IMR-90 (cell line): Measurements from ENCODE around the gene ST6GALNAC2. TPM values are rescaled to one million over a fixed set of nuclear protein-coding genes. Genes with fewer than 3 reads are reported as not detected.

Experiments
- ATAC-seq: fragments of 200-7000 bp; cut with Tn5 transposase; 2 replicates; pipeline ENCODE4 v1.9.1; 2020; ENCODE audit warnings: low read depth, mild to moderate bottlenecking, moderate library complexity
- BruUV-seq: library from RNA; stranded (reverse); fragments of 400-500 nt; replicated peaks from 2 replicates; lab custom pipeline; 2021; lab: Mats Ljungman, UMichigan
- CTCF ChIA-PET: fragments of 300-600 bp; formaldehyde crosslinking; extraction: SDS; loops from one replicate; lab custom pipeline; 2021; ENCODE audit warnings: antibody characterized with exemption; lab: Yijun Ruan, JAX
- POLR2A ChIA-PET: fragments of 300-600 bp; sonication (Branson Sonifier 250); formaldehyde crosslinking; loops from one replicate; lab custom pipeline; 2022; ENCODE audit warnings: antibody characterized with exemption; ENCODE audit not compliant: unreplicated experiment; lab: Charles Lee
- DNase-seq: peaks from one replicate; pipeline ENCODE4 v3.0.0; 2013
- H2AFZ ChIP-seq: replicated peaks from 2 replicates; pipeline ENCODE3; 2013; ENCODE audit warnings: low read length, mild to moderate bottlenecking; ENCODE audit not compliant: poor library complexity
- H2AK5ac ChIP-seq: 2 replicates; pipeline ENCODE4 v1.6.1; 2013; ENCODE audit warnings: low read depth, low read length, inconsistent platforms
- H2AK9ac ChIP-seq: replicated peaks from 2 replicates; pipeline ENCODE3; 2013; ENCODE audit warnings: mild to moderate bottlenecking, low read depth, low read length, moderate library complexity; ENCODE audit not compliant: poor library complexity
- H2BK120ac ChIP-seq: 2 replicates; pipeline ENCODE4 v1.6.1; 2013; ENCODE audit warnings: low read depth, low read length, inconsistent platforms
- H2BK15ac ChIP-seq: 3 replicates; pipeline ENCODE4 v1.6.1; 2013; ENCODE audit warnings: low read depth, low read length, inconsistent platforms
- H2BK20ac ChIP-seq: 2 replicates; pipeline ENCODE4 v1.6.1; 2013; ENCODE audit warnings: low read depth, mild to moderate bottlenecking, inconsistent platforms, low read length, moderate library complexity
- H2BK5ac ChIP-seq: 2 replicates; pipeline ENCODE4 v1.6.1; 2013; ENCODE audit warnings: mild to moderate bottlenecking, low read depth, low read length, inconsistent platforms; ENCODE audit not compliant: poor library complexity, severe bottlenecking
- H3K14ac ChIP-seq: replicated peaks from 2 replicates; pipeline ENCODE4 v1.6.1; 2013; ENCODE audit warnings: low read depth, low read length, inconsistent platforms
- H3K18ac ChIP-seq: 2 replicates; pipeline ENCODE4 v1.6.1; 2013; ENCODE audit warnings: low read depth, low read length, control low read depth
- H3K23ac ChIP-seq: 2 replicates; pipeline ENCODE4 v1.6.1; 2013; ENCODE audit warnings: low read depth, low read length, inconsistent platforms
- H3K27ac ChIP-seq: 2 replicates; pipeline ENCODE4 v1.5.1; 2013; ENCODE audit warnings: mild to moderate bottlenecking, control low read depth, low read length; ENCODE audit not compliant: insufficient read depth
- H3K27me3 ChIP-seq: 2 replicates; pipeline ENCODE4 v1.6.1; 2013; ENCODE audit warnings: low read length; ENCODE audit not compliant: control insufficient read depth, insufficient read depth
- H3K36me3 ChIP-seq: 2 replicates; pipeline ENCODE4 v1.6.1; 2013; ENCODE audit warnings: low read length, mixed read lengths; ENCODE audit not compliant: control insufficient read depth, insufficient read depth
- H3K4ac ChIP-seq: 2 replicates; pipeline ENCODE4 v1.6.1; 2013; ENCODE audit warnings: low read depth, low read length, inconsistent platforms
- H3K4me1 ChIP-seq: 2 replicates; pipeline ENCODE4 v1.6.1; 2013; ENCODE audit warnings: low read length, mixed read lengths; ENCODE audit not compliant: control insufficient read depth, insufficient read depth
- H3K4me2 ChIP-seq: 2 replicates; pipeline ENCODE4 v1.6.1; 2013; ENCODE audit warnings: low read depth, mild to moderate bottlenecking, control low read depth, low read length, moderate library complexity
- H3K4me3 ChIP-seq: 2 replicates; pipeline ENCODE4 v1.5.1; 2013; ENCODE audit warnings: low read depth, mild to moderate bottlenecking, control low read depth, low read length, moderate library complexity; ENCODE audit not compliant: insufficient read depth
- H3K56ac ChIP-seq: 2 replicates; pipeline ENCODE4 v1.6.1; 2013; ENCODE audit warnings: low read length, inconsistent platforms; ENCODE audit not compliant: insufficient read depth; ENCODE audit errors: extremely low read depth
- H3K79me1 ChIP-seq, 2 experiments: 2 replicates each; pipeline ENCODE4 v1.6.1; 2013; ENCODE audit warnings: low read length in 2 of 2, inconsistent platforms in 1 of 2, low read depth in 1 of 2
- H3K9ac ChIP-seq: 2 replicates; pipeline ENCODE4 v1.6.1; 2013; ENCODE audit warnings: low read depth, low read length, control low read depth
- H3K9me1 ChIP-seq: 2 replicates; pipeline ENCODE4 v1.6.1; 2013; ENCODE audit warnings: low read length, inconsistent platforms; ENCODE audit not compliant: insufficient read depth
- H3K9me3 ChIP-seq: 2 replicates; pipeline ENCODE4 v1.6.1; 2013; ENCODE audit warnings: low read length; ENCODE audit not compliant: control insufficient read depth, insufficient read depth
- H4K20me1 ChIP-seq: 2 replicates; pipeline ENCODE4 v1.6.1; 2013; ENCODE audit warnings: low read length, inconsistent platforms; ENCODE audit not compliant: insufficient read depth
- H4K5ac ChIP-seq: 2 replicates; pipeline ENCODE4 v1.6.1; 2013; ENCODE audit warnings: mild to moderate bottlenecking, low read depth, low read length, control low read depth
- H4K8ac ChIP-seq, 2 experiments: 2 replicates each; pipeline ENCODE4 v1.6.1; 2013; ENCODE audit warnings: low read depth in 2 of 2, low read length in 2 of 2, control low read depth in 1 of 2, inconsistent platforms in 1 of 2
- H4K91ac ChIP-seq: 2 replicates; pipeline ENCODE4 v1.6.1; 2013; ENCODE audit warnings: low read depth, low read length, inconsistent platforms; ENCODE audit not compliant: insufficient read depth
- BHLHE40 ChIP-seq: fragments of 150-350 bp; IDR thresholded peaks from 2 replicates; pipeline ENCODE4 v1.6.1; 2016; ENCODE audit warnings: mild to moderate bottlenecking, low read depth, low read length
- CEBPB ChIP-seq: IDR thresholded peaks from 2 replicates; pipeline ENCODE4 v1.6.1; 2012; ENCODE audit warnings: low read depth, low read length, improper control_type of control experiment
- CHD1 ChIP-seq: IDR thresholded peaks from 2 replicates; pipeline ENCODE4 v1.6.1; 2012; ENCODE audit warnings: low read depth, low read length, improper control_type of control experiment
- FOS ChIP-seq: fragments of 150-350 bp; IDR thresholded peaks from 2 replicates; pipeline ENCODE4 v1.6.1; 2016; ENCODE audit warnings: low read depth, low read length
- MAFK ChIP-seq: IDR thresholded peaks from 2 replicates; pipeline ENCODE4 v1.6.1; 2012; ENCODE audit warnings: low read depth, low read length, improper control_type of control experiment
- MAZ ChIP-seq: IDR thresholded peaks from 2 replicates; pipeline ENCODE4 v1.6.1; 2012; ENCODE audit warnings: low read depth, mild to moderate bottlenecking, low read length, improper control_type of control experiment, moderate library complexity, borderline replicate concordance
- MXI1 ChIP-seq: IDR thresholded peaks from 2 replicates; pipeline ENCODE4 v1.6.1; 2012; ENCODE audit warnings: low read depth, mild to moderate bottlenecking, low read length, moderate library complexity, borderline replicate concordance
- NFE2L2 ChIP-seq: fragments of 150-350 bp; IDR thresholded peaks from 2 replicates; pipeline ENCODE4 v1.6.1; 2016; ENCODE audit warnings: low read depth, mild to moderate bottlenecking, low read length
- POLR2A ChIP-seq: IDR thresholded peaks from 2 replicates; pipeline ENCODE4 v1.6.1; 2012; ENCODE audit warnings: mild to moderate bottlenecking, low read depth, low read length
- RAD21 ChIP-seq: IDR thresholded peaks from 2 replicates; pipeline ENCODE4 v1.6.1; 2012; ENCODE audit warnings: low read length, improper control_type of control experiment
- RCOR1 ChIP-seq: IDR thresholded peaks from 2 replicates; pipeline ENCODE4 v1.6.1; 2012; ENCODE audit warnings: mild to moderate bottlenecking, low read length, improper control_type of control experiment; ENCODE audit not compliant: insufficient replicate concordance
- RFX5 ChIP-seq: IDR thresholded peaks from 2 replicates; pipeline ENCODE4 v1.8.0; 2012; ENCODE audit warnings: low read depth, mild to moderate bottlenecking, low read length, moderate library complexity
- SMC3 ChIP-seq: fragments of 150-350 bp; IDR thresholded peaks from 2 replicates; pipeline ENCODE4 v1.6.1; 2016; ENCODE audit warnings: low read depth, mild to moderate bottlenecking, antibody characterized with exemption, low read length, moderate library complexity
- WGBS, 2 experiments: methylation state at CpG; one replicate each; pipeline versions ENCODE4 v1.1.5 to v1.1.7; 2013; ENCODE audit warnings: missing lambda C conversion rate in 2 of 2; ENCODE audit not compliant: insufficient read length in 1 of 2; ENCODE audit errors: extremely low coverage in 2 of 2; 5-methylcytosine and 5-hydroxymethylcytosine counted together
- dilution Hi-C: fragments of 300-500 bp; cut with HindIII; formaldehyde crosslinking; loops from one replicate; pipeline ENCODE4 v1.14.3; 2018; ENCODE audit warnings: low sequenced_read_pairs; ENCODE audit not compliant: unreplicated experiment
- in situ Hi-C: fragments of 300-500 bp; cut with MboI; formaldehyde crosslinking; loops from 3 replicates; pipeline ENCODE4 v1.14.3; 2019; ENCODE audit warnings: low sequenced_read_pairs, inconsistent platforms, mixed read lengths
- intact Hi-C: fragments of 100-400 bp; cut with micrococcal nuclease; formaldehyde crosslinking; loops from 2 replicates; pipeline ENCODE4 v1.10.0; 2022
- polyA plus RNA-seq, 3 experiments: library from polyadenylated mRNA; depleted of rRNA; stranded (reverse); fragments of >200 nt; gene quantifications; 2 replicates each; pipeline ENCODE4 v1.2.3, GENCODE V29; 2012; ENCODE audit warnings: low replicate concordance in 1 of 3
- total RNA-seq: library from RNA; depleted of rRNA; stranded (reverse); fragments of >200 nt; gene quantifications from 2 replicates; pipeline ENCODE4 v1.2.3, GENCODE V29; 2012
- TF ChIP-seq, protein P1 (sequence below): conservative IDR thresholded peaks from 2 replicates; pipeline ENCODE4 v1.5.1; 2012; ENCODE audit warnings: mild to moderate bottlenecking, low read depth, low read length, improper control_type of control experiment
- TF ChIP-seq, protein P2 (sequence below): fragments of 150-350 bp; IDR thresholded peaks from 2 replicates; pipeline ENCODE4 v1.6.1; 2016; ENCODE audit warnings: low read depth, mild to moderate bottlenecking, low read length, moderate library complexity, borderline replicate concordance
- TF ChIP-seq, protein P3 (sequence below): fragments of 150-350 bp; IDR thresholded peaks from 2 replicates; pipeline ENCODE4 v1.6.1; 2017; ENCODE audit warnings: mild to moderate bottlenecking, antibody characterized with exemption, low read length, low read depth

Gene ST6GALNAC2
- total and polyA plus RNA-seq, 2 of the 4 experiments (the other 2 are of a cell fraction): 0.10 TPM; not detected in 1

DNA sequence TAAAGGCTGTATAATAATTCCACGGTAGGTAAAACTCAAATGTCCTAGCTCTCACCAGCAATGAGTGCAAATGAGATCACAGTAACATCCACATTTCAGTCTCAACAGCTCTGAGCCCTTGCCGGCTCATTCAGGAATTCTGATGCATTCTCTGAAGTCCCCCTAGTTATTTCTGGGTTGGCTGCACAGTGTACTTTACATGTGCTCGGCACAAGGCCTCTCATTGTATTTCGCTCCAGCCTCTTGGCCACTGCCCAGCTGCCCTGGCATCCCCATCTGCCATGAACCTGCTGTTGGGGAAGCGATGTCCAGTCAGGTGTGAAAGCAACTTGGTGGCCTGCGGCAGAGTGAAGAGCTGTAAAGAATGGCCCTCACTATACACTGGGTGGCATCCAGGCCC, 31.5 kb downstream of the ST6GALNAC2 start:
- H3K9ac ChIP-seq: no peak overlapping the region
- POLR2A ChIA-PET: no interaction called here
- H2BK120ac ChIP-seq: no peak overlapping the region
- H4K8ac ChIP-seq: no peak overlapping the region
- no peak overlapping the region for H2BK5ac ChIP-seq
- no peak overlapping the region for H3K18ac ChIP-seq
- H2AFZ ChIP-seq: no peak overlapping the region
- no peak overlapping the region for H2BK15ac ChIP-seq
- H3K4me2 ChIP-seq: no peak overlapping the region
- ATAC-seq (no peak), DNase-seq (no peak)
- no peak overlapping the region for H4K5ac ChIP-seq
- H4K20me1 ChIP-seq: peaks cover 9% of the 10 kb centered on the region
- H3K27me3 ChIP-seq: no peaks in the 10 kb centered on the region
- H2AK5ac ChIP-seq: no peak overlapping the region
- no peak overlapping the region for H2AK9ac ChIP-seq
- intact Hi-C loops: no loop called here
- no peak overlapping the region for H3K27ac ChIP-seq
- H3K23ac ChIP-seq: no peak overlapping the region
- H2BK20ac ChIP-seq: no peak overlapping the region
- no TSS peak for BruUV-seq
- no peaks in the 10 kb centered on the region for H3K36me3 ChIP-seq
- H3K56ac ChIP-seq: no peak overlapping the region
- WGBS, 2 experiments: 86% methylated on average over 5 of the region's 6 CpGs; no CpG with 5 or more reads in 1 of the 2 experiments
- no peak overlapping the region for H3K4me3 ChIP-seq
- no peak overlapping the region; the same call in 1 of the 2 replicates for H4K91ac ChIP-seq
- no peak overlapping the region for H3K4ac ChIP-seq
- TF ChIP-seq POLR2A (no peak), MXI1 (no peak), FOS (no peak), CEBPB (no peak), RFX5 (no peak), NFE2L2 (no peak), MAFK (no peak), MAZ (no peak), RCOR1 (no peak), BHLHE40 (no peak), RAD21 (no peak), SMC3 (no peak), CHD1 (no peak)
- TF ChIP-seq, protein P1, sequence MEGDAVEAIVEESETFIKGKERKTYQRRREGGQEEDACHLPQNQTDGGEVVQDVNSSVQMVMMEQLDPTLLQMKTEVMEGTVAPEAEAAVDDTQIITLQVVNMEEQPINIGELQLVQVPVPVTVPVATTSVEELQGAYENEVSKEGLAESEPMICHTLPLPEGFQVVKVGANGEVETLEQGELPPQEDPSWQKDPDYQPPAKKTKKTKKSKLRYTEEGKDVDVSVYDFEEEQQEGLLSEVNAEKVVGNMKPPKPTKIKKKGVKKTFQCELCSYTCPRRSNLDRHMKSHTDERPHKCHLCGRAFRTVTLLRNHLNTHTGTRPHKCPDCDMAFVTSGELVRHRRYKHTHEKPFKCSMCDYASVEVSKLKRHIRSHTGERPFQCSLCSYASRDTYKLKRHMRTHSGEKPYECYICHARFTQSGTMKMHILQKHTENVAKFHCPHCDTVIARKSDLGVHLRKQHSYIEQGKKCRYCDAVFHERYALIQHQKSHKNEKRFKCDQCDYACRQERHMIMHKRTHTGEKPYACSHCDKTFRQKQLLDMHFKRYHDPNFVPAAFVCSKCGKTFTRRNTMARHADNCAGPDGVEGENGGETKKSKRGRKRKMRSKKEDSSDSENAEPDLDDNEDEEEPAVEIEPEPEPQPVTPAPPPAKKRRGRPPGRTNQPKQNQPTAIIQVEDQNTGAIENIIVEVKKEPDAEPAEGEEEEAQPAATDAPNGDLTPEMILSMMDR: no peak
- TF ChIP-seq, protein P2, sequence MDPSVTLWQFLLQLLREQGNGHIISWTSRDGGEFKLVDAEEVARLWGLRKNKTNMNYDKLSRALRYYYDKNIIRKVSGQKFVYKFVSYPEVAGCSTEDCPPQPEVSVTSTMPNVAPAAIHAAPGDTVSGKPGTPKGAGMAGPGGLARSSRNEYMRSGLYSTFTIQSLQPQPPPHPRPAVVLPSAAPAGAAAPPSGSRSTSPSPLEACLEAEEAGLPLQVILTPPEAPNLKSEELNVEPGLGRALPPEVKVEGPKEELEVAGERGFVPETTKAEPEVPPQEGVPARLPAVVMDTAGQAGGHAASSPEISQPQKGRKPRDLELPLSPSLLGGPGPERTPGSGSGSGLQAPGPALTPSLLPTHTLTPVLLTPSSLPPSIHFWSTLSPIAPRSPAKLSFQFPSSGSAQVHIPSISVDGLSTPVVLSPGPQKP: no peak
- TF ChIP-seq, protein P3, sequence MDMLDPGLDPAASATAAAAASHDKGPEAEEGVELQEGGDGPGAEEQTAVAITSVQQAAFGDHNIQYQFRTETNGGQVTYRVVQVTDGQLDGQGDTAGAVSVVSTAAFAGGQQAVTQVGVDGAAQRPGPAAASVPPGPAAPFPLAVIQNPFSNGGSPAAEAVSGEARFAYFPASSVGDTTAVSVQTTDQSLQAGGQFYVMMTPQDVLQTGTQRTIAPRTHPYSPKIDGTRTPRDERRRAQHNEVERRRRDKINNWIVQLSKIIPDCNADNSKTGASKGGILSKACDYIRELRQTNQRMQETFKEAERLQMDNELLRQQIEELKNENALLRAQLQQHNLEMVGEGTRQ: no peak
- peaks cover 8% of the 10 kb centered on the region for H3K4me1 ChIP-seq
- H3K14ac ChIP-seq: no peak overlapping the region
- dilution Hi-C loops: no loop called here
- CTCF ChIA-PET: no interaction called here
- peaks cover 6% of the 10 kb centered on the region for H3K9me1 ChIP-seq
- in situ Hi-C loops: no loop called here
- no peaks in the 10 kb centered on the region for H3K9me3 ChIP-seq
- peaks cover 6 to 34% of the 10 kb centered on the region in 2 experiments for H3K79me1 ChIP-seq
